WERI-Rb-1 (cell line): Measurements from ENCODE around the gene APLP2.

Source experiments
- DNase-seq: peaks from one replicate; pipeline ENCODE4 v3.0.0-alpha.2; 2020
- H3K27ac ChIP-seq: fragments of 250-450 bp; sonication (Bioruptor Pico); 2 replicates; pipeline ENCODE4 v1.5.1; 2020; ENCODE audit warnings: mild to moderate bottlenecking, moderate library complexity
- H3K27me3 ChIP-seq: fragments of 250-450 bp; sonication (Bioruptor Pico); 2 replicates; pipeline ENCODE4 v1.5.1; 2021; ENCODE audit warnings: mild to moderate bottlenecking, low read depth, moderate library complexity; ENCODE audit not compliant: insufficient read depth, severe bottlenecking
- H3K36me3 ChIP-seq: fragments of 250-450 bp; sonication (Bioruptor Pico); 2 replicates; pipeline ENCODE4 v1.5.1; 2020; ENCODE audit warnings: mild to moderate bottlenecking, moderate library complexity
- H3K4me3 ChIP-seq: 2 replicates; pipeline ENCODE4 v1.5.1; 2011; ENCODE audit warnings: low read depth, mild to moderate bottlenecking, control low read depth, low read length
- H3K9me3 ChIP-seq: fragments of 250-450 bp; sonication (Bioruptor Pico); 2 replicates; pipeline ENCODE4 v1.5.1; 2021; ENCODE audit warnings: mild to moderate bottlenecking, moderate library complexity; ENCODE audit not compliant: severe bottlenecking
- CTCF ChIP-seq: IDR thresholded peaks from 2 replicates; pipeline ENCODE4 v1.5.1; 2011; ENCODE audit warnings: low read depth, mild to moderate bottlenecking, control low read depth, inconsistent platforms, low read length

The APLP2 gene

GRCh38 chr11:130092661-130093060 lies 23.0 kb downstream of the APLP2 start:
- H3K27me3 ChIP-seq: no peaks in the 10 kb centered on the region
- no peaks in the 10 kb centered on the region for H3K9me3 ChIP-seq
- no peak overlapping the region for H3K27ac ChIP-seq
- no peaks in the 10 kb centered on the region for H3K36me3 ChIP-seq
- no peak overlapping the region for H3K4me3 ChIP-seq
- no peak for DNase-seq
- no peak for TF ChIP-seq CTCF

DNA sequence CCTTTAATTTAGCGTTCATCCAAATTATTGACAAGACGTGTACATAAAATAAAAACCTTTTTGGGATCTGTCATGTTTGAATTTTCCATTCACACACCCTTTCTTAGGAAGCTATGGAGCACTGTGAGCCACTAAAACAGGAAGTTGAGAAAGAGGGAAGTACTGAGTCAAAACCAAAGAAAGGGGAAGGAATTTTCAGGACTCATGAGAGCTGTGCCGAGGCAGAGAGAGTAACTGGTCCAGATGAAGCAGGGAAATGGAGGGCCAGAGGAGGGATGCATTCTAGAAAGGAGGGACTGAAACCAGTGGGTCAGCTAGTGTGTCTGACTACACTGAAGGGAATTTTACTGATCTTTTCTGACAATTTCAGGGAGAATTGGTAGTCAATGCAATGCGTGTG lies 24.9 kb downstream of the APLP2 start:
- no peaks in the 10 kb centered on the region for H3K9me3 ChIP-seq
- no peaks in the 10 kb centered on the region for H3K36me3 ChIP-seq
- TF ChIP-seq CTCF: no peak
- DNase-seq: no peak
- no peak overlapping the region for H3K4me3 ChIP-seq
- H3K27me3 ChIP-seq: no peaks in the 10 kb centered on the region
- no peak overlapping the region for H3K27ac ChIP-seq

DNA sequence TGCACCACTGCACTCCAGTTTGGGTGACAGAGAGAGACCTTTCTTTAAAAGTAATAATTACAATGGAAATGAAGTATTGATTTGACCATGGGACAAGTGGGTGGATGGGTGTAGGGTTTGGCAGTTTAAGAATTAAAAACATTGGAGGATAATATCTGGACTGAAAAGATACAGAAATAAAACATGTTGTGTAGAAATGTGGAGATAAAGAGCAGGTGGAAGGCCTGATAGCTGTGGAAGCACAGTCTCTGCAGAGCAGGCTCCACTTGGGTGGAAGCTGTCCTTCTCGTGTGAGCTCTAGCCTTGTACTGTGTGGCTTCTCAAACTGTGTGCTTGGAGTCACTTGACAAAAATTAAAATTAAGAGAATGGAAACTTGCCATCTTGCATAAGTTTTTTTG lies 25.6 kb downstream of the APLP2 start:
- H3K27ac ChIP-seq: no peak overlapping the region
- no peak for TF ChIP-seq CTCF
- no peak for DNase-seq
- no peaks in the 10 kb centered on the region for H3K36me3 ChIP-seq
- no peaks in the 10 kb centered on the region for H3K27me3 ChIP-seq
- no peak overlapping the region for H3K4me3 ChIP-seq
- H3K9me3 ChIP-seq: no peaks in the 10 kb centered on the region

DNA sequence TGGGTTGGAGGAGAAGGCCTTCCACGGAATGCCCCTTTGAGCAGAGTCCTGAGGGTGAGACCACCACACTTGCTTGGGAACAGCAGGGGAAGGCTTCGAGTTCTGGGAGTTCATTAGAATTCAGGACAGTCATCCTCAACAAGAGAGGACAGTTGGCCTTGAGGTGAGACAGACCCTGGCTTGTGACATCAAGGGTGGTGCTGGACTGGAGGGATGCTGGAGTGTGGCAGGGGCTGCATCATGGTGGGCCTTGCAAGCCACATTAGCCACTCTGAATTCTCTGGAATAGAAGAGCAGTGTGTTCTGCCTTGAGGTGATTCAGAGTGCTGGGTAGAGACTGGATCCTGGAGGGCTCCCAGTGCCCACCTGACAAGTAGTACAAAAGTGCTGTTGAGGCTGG lies 26.3 kb downstream of the APLP2 start:
- no peak for TF ChIP-seq CTCF
- Histone ChIP-seq H3K27me3 (no peaks in the 10 kb centered on the region), H3K36me3 (no peaks in the 10 kb centered on the region), H3K4me3 (no peak overlapping the region), H3K27ac (no peak overlapping the region), H3K9me3 (no peaks in the 10 kb centered on the region)
- DNase-seq: no peak

DNA sequence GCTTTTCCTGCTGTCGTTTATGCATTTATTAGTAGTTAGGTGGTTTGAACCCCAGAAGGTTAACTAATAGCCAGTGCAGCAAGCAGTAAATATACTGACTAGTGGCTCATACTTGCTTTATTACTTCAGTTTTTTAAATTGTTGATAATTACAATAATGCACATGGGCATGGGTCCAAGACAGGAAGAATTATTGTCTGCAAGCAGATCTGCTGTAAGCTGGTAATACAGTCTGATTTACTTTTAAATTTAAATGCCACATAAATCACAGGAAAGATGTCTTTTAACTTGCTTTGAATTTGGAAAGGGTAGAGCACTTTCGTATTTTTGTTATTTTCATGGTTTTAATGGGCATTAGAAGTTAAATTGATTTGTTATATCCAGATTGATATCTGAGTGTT lies 27.1 kb downstream of the APLP2 start:
- H3K9me3 ChIP-seq: no peaks in the 10 kb centered on the region
- no peak for DNase-seq
- H3K27ac ChIP-seq: no peak overlapping the region
- no peaks in the 10 kb centered on the region for H3K36me3 ChIP-seq
- no peak overlapping the region for H3K4me3 ChIP-seq
- no peaks in the 10 kb centered on the region for H3K27me3 ChIP-seq
- no peak for TF ChIP-seq CTCF

- no peak overlapping the region for H3K4me3 ChIP-seq
- no peaks in the 10 kb centered on the region for H3K27me3 ChIP-seq
- TF ChIP-seq CTCF: no peak
- H3K9me3 ChIP-seq: no peaks in the 10 kb centered on the region
- no peaks in the 10 kb centered on the region for H3K36me3 ChIP-seq
- H3K27ac ChIP-seq: no peak overlapping the region
- DNase-seq: no peak
Measured at GRCh38 chr11:130097285-130097684, 27.6 kb downstream of the APLP2 start.
